Measurements from ENCODE around the gene SH3RF1.

DNA sequence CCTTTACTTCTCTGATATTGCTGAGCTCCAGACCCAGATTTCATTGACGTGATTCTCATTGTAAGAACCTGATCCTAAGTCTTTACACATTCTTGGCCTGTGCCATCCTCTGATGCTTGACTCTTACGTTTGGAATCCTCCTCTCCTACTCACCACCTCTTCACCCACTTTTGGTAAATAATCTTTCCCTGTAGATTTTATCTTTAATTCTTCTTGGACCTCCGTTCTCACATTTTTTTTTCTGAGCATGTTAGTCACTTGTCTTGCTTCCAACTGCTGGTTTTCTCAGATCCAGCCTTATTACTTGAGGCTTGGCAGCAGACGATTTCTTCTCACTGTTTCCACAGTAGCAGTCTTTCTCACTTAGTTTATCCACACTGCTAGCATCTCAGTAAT lies 12.4 kb upstream of the SH3RF1 start:
- TF ChIP-seq, protein P1, sequence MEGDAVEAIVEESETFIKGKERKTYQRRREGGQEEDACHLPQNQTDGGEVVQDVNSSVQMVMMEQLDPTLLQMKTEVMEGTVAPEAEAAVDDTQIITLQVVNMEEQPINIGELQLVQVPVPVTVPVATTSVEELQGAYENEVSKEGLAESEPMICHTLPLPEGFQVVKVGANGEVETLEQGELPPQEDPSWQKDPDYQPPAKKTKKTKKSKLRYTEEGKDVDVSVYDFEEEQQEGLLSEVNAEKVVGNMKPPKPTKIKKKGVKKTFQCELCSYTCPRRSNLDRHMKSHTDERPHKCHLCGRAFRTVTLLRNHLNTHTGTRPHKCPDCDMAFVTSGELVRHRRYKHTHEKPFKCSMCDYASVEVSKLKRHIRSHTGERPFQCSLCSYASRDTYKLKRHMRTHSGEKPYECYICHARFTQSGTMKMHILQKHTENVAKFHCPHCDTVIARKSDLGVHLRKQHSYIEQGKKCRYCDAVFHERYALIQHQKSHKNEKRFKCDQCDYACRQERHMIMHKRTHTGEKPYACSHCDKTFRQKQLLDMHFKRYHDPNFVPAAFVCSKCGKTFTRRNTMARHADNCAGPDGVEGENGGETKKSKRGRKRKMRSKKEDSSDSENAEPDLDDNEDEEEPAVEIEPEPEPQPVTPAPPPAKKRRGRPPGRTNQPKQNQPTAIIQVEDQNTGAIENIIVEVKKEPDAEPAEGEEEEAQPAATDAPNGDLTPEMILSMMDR (IDR thresholded peaks at IDR 0.05), result no peak
- no peak for TF ChIP-seq POLR2A (IDR thresholded peaks at IDR 0.05)
